Globus pallidus (tissue), 1 donor: Measurements from ENCODE around the gene MYO7B.

Source experiments
- DNase-seq: peaks from one replicate; pipeline ENCODE4 v3.0.0-alpha.2; 2015; ENCODE audit warnings: low spot score

The MYO7B gene

GRCh38 chr2:127663566-127664064 lies 128.1 kb downstream of the MYO7B start:
- no peak for DNase-seq

DNA sequence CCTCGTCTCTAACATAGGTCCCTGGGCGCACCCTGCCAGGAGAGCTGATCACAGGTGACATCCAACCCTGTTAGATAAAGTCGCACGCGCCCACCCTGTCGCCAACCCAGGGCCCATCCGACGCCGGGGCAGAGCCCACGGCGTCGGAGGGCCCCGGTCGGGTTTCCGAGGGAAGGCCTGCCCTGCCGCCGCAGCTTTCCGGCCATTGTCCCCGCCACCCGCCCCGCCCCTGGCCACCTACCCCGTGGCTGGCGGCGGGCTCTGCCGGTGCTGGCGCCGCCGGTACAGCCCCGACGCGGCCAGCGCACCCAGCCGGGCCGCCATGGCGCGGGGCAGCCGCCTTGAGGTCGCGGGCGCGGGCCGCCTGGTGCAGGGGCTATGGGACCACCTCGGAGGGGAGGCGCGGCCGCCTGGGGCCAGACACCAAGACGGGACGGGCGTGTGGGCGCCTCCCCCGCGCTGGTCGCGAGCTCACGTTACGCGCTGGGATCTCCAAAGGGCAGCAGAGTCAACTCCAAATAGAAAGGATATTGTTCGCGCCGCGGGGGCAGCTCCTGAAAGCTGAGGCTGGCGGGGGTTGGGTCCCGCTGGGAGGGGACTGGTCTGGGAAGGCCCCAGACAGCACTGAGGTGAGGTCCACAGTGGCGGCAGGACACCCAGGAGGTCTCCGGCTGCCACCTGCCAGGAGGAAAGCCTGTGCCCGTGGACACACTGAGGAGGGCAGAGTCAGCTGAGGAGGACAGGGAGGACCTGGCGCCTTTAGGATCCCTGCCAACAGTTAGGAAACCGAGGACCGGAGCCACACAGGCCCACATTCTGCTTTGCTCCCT lies 128.8 kb downstream of the MYO7B start:
- no peak for DNase-seq

DNA sequence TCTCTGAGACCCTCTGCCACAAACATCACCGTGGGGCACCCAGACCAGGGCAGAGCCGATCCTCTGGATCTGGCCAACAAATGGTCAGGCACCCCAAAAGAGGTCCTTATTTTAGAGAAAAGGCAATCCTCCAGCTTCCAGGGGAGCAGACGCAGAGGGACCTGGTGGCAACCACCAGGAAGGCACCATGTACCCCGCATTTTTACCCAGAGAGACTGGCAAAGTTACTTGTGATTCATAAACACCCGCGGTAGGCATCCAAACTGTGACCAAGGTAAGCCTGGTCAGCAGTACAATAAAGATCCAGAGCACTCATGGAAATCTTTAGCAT lies 129.4 kb downstream of the MYO7B start:
- DNase-seq, result no peak

GRCh38 chr2:127665267-127665893 lies 129.9 kb downstream of the MYO7B start:
- DNase-seq, result no peak

DNA sequence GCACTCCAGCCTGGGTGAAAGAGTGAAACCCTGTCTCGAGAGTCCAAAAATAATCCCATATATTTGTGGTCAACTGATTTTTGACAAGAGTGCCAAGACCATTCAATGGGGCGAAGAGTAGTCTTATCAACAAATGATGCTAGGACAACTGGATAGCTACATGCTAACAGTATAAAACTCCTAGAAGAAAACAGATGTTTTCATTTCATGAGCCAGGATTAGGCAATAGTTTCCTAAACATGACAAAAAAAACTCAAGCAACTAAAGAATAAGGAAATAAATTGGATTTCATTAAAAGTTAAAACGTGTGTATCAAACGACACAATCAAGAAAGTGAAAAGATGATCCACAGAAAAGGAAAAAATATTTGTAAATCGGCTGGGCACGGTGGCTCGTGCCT lies 133.6 kb downstream of the MYO7B start:
- no peak for DNase-seq

GRCh38 chr2:127670055-127670956 lies 134.8 kb downstream of the MYO7B start:
- DNase-seq, result no peak

DNA sequence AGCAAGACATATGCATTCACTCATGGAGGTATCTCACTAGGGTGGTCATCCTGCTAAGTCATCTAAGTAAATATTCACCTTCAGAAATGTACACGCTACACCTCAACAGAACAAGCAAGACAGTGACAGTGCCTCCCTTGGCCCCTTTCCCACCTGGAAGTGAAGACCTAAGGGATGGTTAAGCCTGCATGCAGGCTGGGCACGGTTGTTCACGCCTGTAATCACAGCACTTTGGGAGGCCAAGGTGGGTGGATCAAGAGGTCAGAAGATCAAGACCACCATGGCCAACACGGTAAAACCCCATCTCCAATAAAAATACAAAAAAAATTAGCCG lies 135.4 kb downstream of the MYO7B start:
- no peak for DNase-seq

- no peak for DNase-seq
These were observed 136.2 kb downstream of the MYO7B start for GRCh38 chr2:127671557-127672302.

GRCh38 chr2:127672341-127673224 lies 137.1 kb downstream of the MYO7B start:
- no peak for DNase-seq

- no peak for DNase-seq
These were observed 138.0 kb downstream of the MYO7B start for GRCh38 chr2:127673291-127674069.

DNA sequence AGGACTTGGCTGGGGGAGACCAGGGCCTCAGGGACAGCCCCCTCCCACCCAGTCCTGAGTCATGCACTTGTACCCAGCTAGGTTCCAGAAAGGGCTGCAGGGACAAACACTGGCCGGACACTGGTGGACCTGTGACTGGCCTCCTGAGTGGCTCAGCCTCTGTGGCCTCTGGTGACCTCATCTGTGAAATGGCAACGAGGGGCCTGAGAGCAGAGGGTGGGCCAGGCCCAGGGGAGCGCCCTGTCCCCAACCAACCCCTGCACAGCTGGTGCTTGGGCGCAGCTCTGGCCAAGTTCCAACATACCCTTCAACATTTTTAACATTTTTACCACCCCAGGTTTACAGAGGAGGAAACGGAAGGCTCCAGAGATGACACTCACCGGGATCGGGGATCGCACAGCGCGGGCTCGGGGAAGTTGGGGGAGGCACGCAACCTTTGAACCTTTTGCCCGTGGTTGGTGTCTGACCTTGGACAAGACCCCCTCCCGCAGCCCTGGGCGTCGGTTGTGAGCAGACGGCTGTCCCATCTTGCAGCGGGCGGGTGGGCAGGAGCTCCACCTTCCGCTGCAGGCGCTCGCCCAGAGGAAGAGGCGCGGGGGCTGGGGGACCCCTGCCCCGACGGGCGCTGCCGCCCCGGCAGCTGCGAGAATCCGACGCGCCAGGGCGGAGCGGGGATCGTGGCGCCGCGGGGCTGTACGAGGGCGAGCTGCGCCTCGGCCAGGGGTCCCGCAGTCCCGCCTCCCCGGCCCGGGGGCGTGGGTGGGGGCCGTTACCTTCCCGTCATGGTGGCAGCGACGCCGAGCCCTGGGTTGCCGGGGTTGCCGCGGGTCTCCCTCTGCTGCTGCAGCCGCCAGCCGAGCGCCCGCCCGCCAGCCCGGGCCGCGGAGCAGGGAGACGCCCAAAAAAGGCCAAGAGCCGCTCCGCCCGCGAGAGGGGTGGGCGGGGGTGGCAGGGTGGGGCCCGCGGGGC lies 139.0 kb downstream of the MYO7B start:
- no peak for DNase-seq

DNA sequence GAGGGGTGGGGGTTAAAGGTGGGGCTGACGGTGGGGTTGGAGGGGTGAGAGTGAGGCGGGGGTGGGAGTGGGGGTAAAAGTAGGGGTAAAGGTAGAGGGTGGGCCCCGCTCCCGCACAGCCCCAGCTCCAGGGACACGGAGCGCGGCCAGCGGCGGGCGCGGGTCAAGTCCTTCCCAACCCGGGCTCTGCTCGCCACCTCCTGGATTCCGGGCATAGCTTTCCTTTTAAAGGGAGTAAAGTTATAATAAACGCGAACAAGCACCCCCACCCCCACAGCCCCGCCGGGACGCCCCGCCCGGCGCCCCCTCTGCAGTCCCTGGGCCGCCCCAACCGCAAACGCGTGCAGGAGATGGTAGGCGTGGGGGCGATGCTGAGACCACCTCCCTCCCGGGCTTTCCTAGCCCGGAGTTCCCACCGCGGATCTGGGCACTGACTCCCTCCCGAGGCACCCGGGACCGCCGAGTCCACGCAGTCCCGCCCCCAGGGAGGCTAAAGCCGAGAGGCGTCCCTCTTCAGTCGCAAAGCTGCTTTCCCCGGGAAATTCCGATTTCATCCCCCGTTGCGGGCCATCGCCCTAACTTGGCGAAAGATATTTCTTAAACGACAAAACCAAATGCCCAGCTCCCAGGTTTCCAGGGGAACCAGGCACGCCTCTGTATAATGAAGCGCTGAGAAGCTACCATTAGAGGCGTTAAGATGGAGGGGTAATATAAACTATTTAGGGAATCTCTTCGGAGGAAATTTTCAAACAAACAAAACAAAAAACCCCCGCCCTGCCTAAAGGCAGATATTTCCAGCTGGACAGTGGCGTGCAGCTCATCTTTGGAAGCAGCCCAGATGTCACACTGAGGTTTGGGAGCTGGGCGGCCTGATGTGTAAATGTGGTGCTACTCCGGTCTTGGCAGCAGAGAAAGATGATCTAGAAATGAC lies 140.1 kb downstream of the MYO7B start, which contains the start of gene LIMS2:
Gene LIMS2 (minus strand): TSS at position 200 of the 931 bp plus-strand sequence. CDS start 506 bp downstream, outside the sequence.
- no peak for DNase-seq

GRCh38 chr2:127676906-127677305 lies 141.4 kb downstream of the MYO7B start:
- DNase-seq, result no peak

- no peak for DNase-seq
These were observed 143.0 kb downstream of the MYO7B start for GRCh38 chr2:127678531-127678930.

- DNase-seq, result no peak
These were observed 143.5 kb downstream of the MYO7B start for GRCh38 chr2:127678991-127679390.

DNA sequence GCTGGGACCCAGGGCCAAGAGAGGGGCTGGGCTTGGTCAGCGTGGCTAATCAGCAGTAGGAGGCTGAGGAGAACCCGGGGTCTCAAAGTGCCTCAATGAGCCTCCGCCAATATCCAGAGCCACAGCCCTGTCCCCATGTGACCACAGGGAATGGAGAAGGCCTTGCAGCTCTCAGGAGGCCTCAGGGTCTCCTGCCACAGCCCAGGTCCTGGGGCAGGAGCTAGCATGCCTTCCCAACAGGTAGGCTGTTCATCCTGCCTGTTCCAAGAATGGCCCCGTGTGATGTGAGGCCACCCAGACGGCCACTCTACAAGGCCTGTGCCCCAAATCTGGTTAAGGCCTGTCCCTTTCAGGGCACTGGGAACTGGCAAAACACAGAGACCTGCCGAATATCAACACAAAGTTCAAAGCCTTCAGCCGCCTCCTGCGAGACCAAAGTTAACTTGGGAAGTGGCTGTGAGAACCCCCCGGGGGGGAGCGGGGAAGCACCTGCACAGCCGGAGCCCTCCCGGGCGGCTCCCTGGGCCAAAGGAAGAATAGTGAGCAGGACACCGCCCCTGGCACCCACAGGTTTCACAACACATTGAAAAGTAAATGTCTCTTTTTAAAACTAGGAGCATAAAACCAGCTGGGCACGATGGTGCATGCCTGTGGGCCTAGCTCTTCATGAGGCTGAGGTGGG lies 144.3 kb downstream of the MYO7B start:
- DNase-seq, result no peak

GRCh38 chr2:127680706-127681287 lies 145.3 kb downstream of the MYO7B start:
- DNase-seq, result no peak
